CD4-positive, alpha-beta T cell treated with Interleukin-10 for 1 hour (primary cell): ENCODE measurements around the gene RDH11.

Experiments used
- DNase-seq: peaks from one replicate; pipeline ENCODE4 v3.0.0-alpha.2; 2020

The RDH11 gene

GRCh38 chr14:67645414-67645813, 50.1 kb downstream of the RDH11 start:
- no peak for DNase-seq

GRCh38 chr14:67644428-67644827, 51.1 kb downstream of the RDH11 start:
- DNase-seq: no peak

- DNase-seq: no peak
These were observed 51.9 kb downstream of the RDH11 start for GRCh38 chr14:67643713-67644112.

- no peak for DNase-seq
These were observed 53.4 kb downstream of the RDH11 start for GRCh38 chr14:67641902-67642749.

- DNase-seq: no peak
These were observed 54.1 kb downstream of the RDH11 start for GRCh38 chr14:67641480-67641879.

- no peak for DNase-seq
These were observed 56.9 kb downstream of the RDH11 start for GRCh38 chr14:67638642-67639041.

- no peak for DNase-seq
These were observed 59.1 kb downstream of the RDH11 start for GRCh38 chr14:67636361-67636919.

GRCh38 chr14:67633451-67634147, 62.0 kb downstream of the RDH11 start:
- DNase-seq: no peak

GRCh38 chr14:67630938-67631337, 64.6 kb downstream of the RDH11 start:
- DNase-seq: no peak

- no peak for DNase-seq
These were observed 65.4 kb downstream of the RDH11 start for GRCh38 chr14:67630186-67630585.

GRCh38 chr14:67627519-67627918, 68.0 kb downstream of the RDH11 start:
- DNase-seq: no peak
